ENCODE measurements around the gene CDHR3. TPM values are rescaled to one million over a fixed set of nuclear protein-coding genes. Genes with fewer than 3 reads are reported as not detected.

Gene CDHR3
- total RNA-seq, 1 donor from 2014 or later = 1.1 TPM

GRCh38 chr7:106023369-106024322 is 60.6 kb downstream of the CDHR3 start:
- no peak for FAIRE-seq
- TF ChIP-seq CTCF (IDR thresholded peaks at IDR 0.05; ENCODE audit: insufficient read depth, low read length, severe bottlenecking) = no peak

DNA sequence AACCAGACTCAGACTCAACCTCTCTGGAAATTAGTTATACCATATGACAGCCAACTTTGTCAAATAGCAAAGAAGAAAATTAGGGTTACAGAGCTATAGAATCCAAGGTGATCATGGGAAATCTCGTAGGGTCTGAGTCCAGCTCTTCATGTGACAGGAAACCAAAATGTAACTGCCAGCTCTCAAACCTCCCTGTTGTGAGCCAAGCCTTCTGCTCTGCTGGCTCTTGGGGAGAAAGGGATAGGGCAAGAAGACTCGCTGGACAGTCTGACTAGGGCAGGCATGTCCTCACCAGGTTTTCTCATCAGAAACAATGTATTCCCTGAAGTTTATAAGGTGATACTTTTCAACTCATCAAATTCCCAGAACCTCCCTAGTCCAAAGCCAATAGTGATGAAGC is 63.0 kb downstream of the CDHR3 start:
- TF ChIP-seq CTCF (IDR thresholded peaks at IDR 0.05; ENCODE audit: insufficient read depth, low read length, severe bottlenecking) = no peak
- Histone ChIP-seq H3K36me3 (ENCODE audit: control insufficient read depth, insufficient read depth, low read length) (no peaks in the 10 kb centered on the region), H3K27me3 (ENCODE audit: control insufficient read depth, insufficient read depth, low read length) (no peaks in the 10 kb centered on the region), H3K4me3 (ENCODE audit: low read depth, low read length) (no peak overlapping the region)
- FAIRE-seq = no peak
- no peak for DNase-seq (ENCODE audit: low read depth)

More at GRCh38 chr7:106023369-106024322, 60.6 kb downstream of the CDHR3 start:
- Histone ChIP-seq H3K36me3 (ENCODE audit: control insufficient read depth, insufficient read depth, low read length) (no peaks in the 10 kb centered on the region), H3K27me3 (ENCODE audit: control insufficient read depth, insufficient read depth, low read length) (no peaks in the 10 kb centered on the region), H3K4me3 (ENCODE audit: low read depth, low read length) (no peak overlapping the region)
- DNase-seq (ENCODE audit: low read depth) = no peak

- no peak overlapping the region for H3K4me3 ChIP-seq (ENCODE audit: low read depth, low read length)
- H3K36me3 ChIP-seq (ENCODE audit: control insufficient read depth, insufficient read depth, low read length) = no peaks in the 10 kb centered on the region
- FAIRE-seq (no peak), DNase-seq (ENCODE audit: low read depth) (no peak)
- no peak for TF ChIP-seq CTCF (IDR thresholded peaks at IDR 0.05; ENCODE audit: insufficient read depth, low read length, severe bottlenecking)
- peaks cover 2% of the 10 kb centered on the region for H3K27me3 ChIP-seq (ENCODE audit: control insufficient read depth, insufficient read depth, low read length)
These were observed 66.4 kb downstream of the CDHR3 start for GRCh38 chr7:106029451-106029850.

DNA sequence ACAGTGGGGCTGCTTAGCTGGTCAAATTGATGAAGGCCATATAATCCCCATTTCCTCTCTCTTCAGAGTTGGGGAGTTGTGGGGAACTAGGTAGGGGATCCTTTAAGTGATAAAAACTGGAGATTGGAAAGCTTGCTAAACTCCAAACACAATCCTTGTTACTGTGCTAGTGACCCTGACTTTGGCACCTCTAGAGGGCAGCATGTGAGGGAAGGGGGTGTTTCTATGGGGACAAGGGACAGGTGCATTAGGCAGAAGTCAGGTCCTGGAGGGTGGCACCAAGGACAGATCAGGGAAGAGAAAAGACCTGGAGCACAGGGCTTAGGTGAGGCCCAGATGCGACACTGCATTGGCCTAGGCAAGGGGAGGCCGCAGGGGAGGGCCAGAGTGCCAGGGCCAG is 66.9 kb downstream of the CDHR3 start:
- no peak for DNase-seq (ENCODE audit: low read depth)
- peaks cover 2% of the 10 kb centered on the region for H3K27me3 ChIP-seq (ENCODE audit: control insufficient read depth, insufficient read depth, low read length)
- FAIRE-seq = no peak
- TF ChIP-seq CTCF (IDR thresholded peaks at IDR 0.05; ENCODE audit: insufficient read depth, low read length, severe bottlenecking) = no peak
- no peaks in the 10 kb centered on the region for H3K36me3 ChIP-seq (ENCODE audit: control insufficient read depth, insufficient read depth, low read length)
- H3K4me3 ChIP-seq (ENCODE audit: low read depth, low read length) = no peak overlapping the region

- no peak for DNase-seq (ENCODE audit: low read depth)
- no peaks in the 10 kb centered on the region for H3K36me3 ChIP-seq (ENCODE audit: control insufficient read depth, insufficient read depth, low read length)
- TF ChIP-seq CTCF (IDR thresholded peaks at IDR 0.05; ENCODE audit: insufficient read depth, low read length, severe bottlenecking) = no peak
- peaks cover 2% of the 10 kb centered on the region for H3K27me3 ChIP-seq (ENCODE audit: control insufficient read depth, insufficient read depth, low read length)
- FAIRE-seq = no peak
- H3K4me3 ChIP-seq (ENCODE audit: low read depth, low read length) = no peak overlapping the region
These were observed 68.4 kb downstream of the CDHR3 start for GRCh38 chr7:106031300-106032035.
